Measurements from ENCODE around the gene TAS2R42. TPM values are rescaled to one million over a fixed set of nuclear protein-coding genes. Genes with fewer than 3 reads are reported as not detected.

TAS2R42 gene
- total RNA-seq, 1 donor from 2014 or later, result not detected

GRCh38 chr12:11204173-11204572 lies 17.4 kb upstream of the TAS2R42 start:
- Mint-ChIP-seq H3K4me1 (no peaks in the 10 kb centered on the region), H3K9me3 (peaks cover 4% of the 10 kb centered on the region), H3K27me3 (no peaks in the 10 kb centered on the region), H3K27ac (no peak overlapping the region), H3K4me3 (no peak overlapping the region), H3K36me3 (ENCODE audit: low read depth) (no peaks in the 10 kb centered on the region)
- POLR2A ChIA-PET, result no interaction called here
- ATAC-seq (ENCODE audit: low read depth) (no peak), DNase-seq (no peak)
- TF ChIP-seq CTCF (IDR thresholded peaks at IDR 0.05), result no peak
- CTCF ChIA-PET, result no interaction called here
- intact Hi-C loops (cut with micrococcal nuclease), result no loop called here

- DNase-seq (no peak), ATAC-seq (ENCODE audit: low read depth) (no peak)
- intact Hi-C loops (cut with micrococcal nuclease), result no loop called here
- CTCF ChIA-PET, result no interaction called here
- H3K4me1 Mint-ChIP-seq, result no peaks in the 10 kb centered on the region
- no peak overlapping the region for H3K27ac Mint-ChIP-seq
- no peak overlapping the region for H3K4me3 Mint-ChIP-seq
- POLR2A ChIA-PET, result no interaction called here
- TF ChIP-seq CTCF (IDR thresholded peaks at IDR 0.05), result no peak
- H3K9me3 Mint-ChIP-seq, result peaks cover 4% of the 10 kb centered on the region
- H3K27me3 Mint-ChIP-seq, result no peaks in the 10 kb centered on the region
- H3K36me3 Mint-ChIP-seq (ENCODE audit: low read depth), result no peaks in the 10 kb centered on the region
Measured at GRCh38 chr12:11202811-11203210, 16.1 kb upstream of the TAS2R42 start.

- Mint-ChIP-seq H3K27me3 (no peaks in the 10 kb centered on the region), H3K9me3 (no peaks in the 10 kb centered on the region), H3K4me3 (no peak overlapping the region), H3K4me1 (no peaks in the 10 kb centered on the region), H3K27ac (no peak overlapping the region), H3K36me3 (ENCODE audit: low read depth) (no peaks in the 10 kb centered on the region)
- ChIA-PET POLR2A (no interaction called here), CTCF (no interaction called here)
- intact Hi-C loops (cut with micrococcal nuclease), result no loop called here
- ATAC-seq (ENCODE audit: low read depth) (no peak), DNase-seq (no peak)
- no peak for TF ChIP-seq CTCF (IDR thresholded peaks at IDR 0.05)
Measured at GRCh38 chr12:11183011-11183410, 3.7 kb downstream of the TAS2R42 start.

- no peaks in the 10 kb centered on the region for H3K4me1 Mint-ChIP-seq
- intact Hi-C loops (cut with micrococcal nuclease), result no loop called here
- DNase-seq, result no peak
- ChIA-PET POLR2A (interaction anchor here (1.3 kb wide), 1 partner anchor 11 kb away, joined by 5 read pairs; no protein-coding TSS in a partner anchor), CTCF (no interaction called here)
- no peak for ATAC-seq (ENCODE audit: low read depth)
- no peak overlapping the region for H3K4me3 Mint-ChIP-seq
- no peaks in the 10 kb centered on the region for H3K27me3 Mint-ChIP-seq
- H3K27ac Mint-ChIP-seq, result no peak overlapping the region
- no peaks in the 10 kb centered on the region for H3K9me3 Mint-ChIP-seq
- TF ChIP-seq CTCF (IDR thresholded peaks at IDR 0.05), result no peak
- H3K36me3 Mint-ChIP-seq (ENCODE audit: low read depth), result peaks cover 1% of the 10 kb centered on the region
Measured at GRCh38 chr12:11182529-11182928, 4.2 kb downstream of the TAS2R42 start.

- ChIA-PET CTCF (no interaction called here), POLR2A (no interaction called here)
- Mint-ChIP-seq H3K4me1 (peaks cover 3% of the 10 kb centered on the region), H3K27ac (no peak overlapping the region), H3K27me3 (no peaks in the 10 kb centered on the region), H3K36me3 (ENCODE audit: low read depth) (peaks cover 18% of the 10 kb centered on the region), H3K9me3 (no peaks in the 10 kb centered on the region), H3K4me3 (no peak overlapping the region)
- intact Hi-C loops (cut with micrococcal nuclease), result loop anchor here (10.0 kb wide), 1 partner anchor 963 kb away; the partner anchor contains the start of gene GABARAPL1
- TF ChIP-seq CTCF (IDR thresholded peaks at IDR 0.05), result no peak
- ATAC-seq (ENCODE audit: low read depth), result no peak
- no peak for DNase-seq
Measured at GRCh38 chr12:11178250-11178649, 8.5 kb downstream of the TAS2R42 start.

All from activated B cell treated with CpG ODN at 0.5 μM for 24 hours (primary cell).